MM.1S (cell line): ENCODE results near the gene LIMS3.
"Not testable (repeated sequence)": the region's sequence is repeated elsewhere in the genome, so short reads cannot be mapped to it uniquely, and the experiment has no call there.

ENCODE experiments used
- DNase-seq: peaks from one replicate; pipeline ENCODE4 v3.0.0-alpha.2; 2015
- H2AFZ ChIP-seq: fragments of 300-600 bp; sonication (generic); 2 replicates; pipeline ENCODE4 v1.6.0; 2016; ENCODE audit warnings: antibody characterized with exemption, low read length
- H3F3A ChIP-seq: fragments of 300-600 bp; sonication (generic); 2 replicates; pipeline ENCODE4 v1.6.1; 2016; ENCODE audit warnings: mild to moderate bottlenecking, antibody characterized with exemption, low read length, moderate library complexity, mixed read lengths; ENCODE audit not compliant: insufficient read depth
- H3K27ac ChIP-seq: fragments of 300-600 bp; sonication (generic); 2 replicates; pipeline ENCODE4 v1.5.1; 2016; ENCODE audit warnings: mild to moderate bottlenecking, low read length
- H3K27me3 ChIP-seq: fragments of 300-600 bp; sonication (generic); replicated peaks from 2 replicates; pipeline ENCODE4 v1.6.0; 2016; ENCODE audit warnings: low read length; ENCODE audit not compliant: insufficient read depth
- H3K36me3 ChIP-seq: fragments of 300-600 bp; sonication (generic); replicated peaks from 2 replicates; pipeline ENCODE4 v1.6.1; 2016; ENCODE audit warnings: mild to moderate bottlenecking, low read length, mixed read lengths; ENCODE audit not compliant: insufficient read depth
- H3K4me1 ChIP-seq: fragments of 300-600 bp; sonication (generic); 2 replicates; pipeline ENCODE4 v1.6.1; 2016; ENCODE audit warnings: low read length, mixed read lengths
- H3K4me2 ChIP-seq: fragments of 300-600 bp; sonication (generic); 2 replicates; pipeline ENCODE4 v1.6.0; 2016; ENCODE audit warnings: low read depth, low read length
- H3K4me3 ChIP-seq: fragments of 300-600 bp; sonication (generic); 2 replicates; pipeline ENCODE4 v1.5.1; 2016; ENCODE audit warnings: low read length, mixed read lengths
- H3K79me2 ChIP-seq: fragments of 300-600 bp; sonication (generic); 2 replicates; pipeline ENCODE4 v1.6.1; 2016; ENCODE audit warnings: mixed run types, low read length, mixed read lengths
- H3K9ac ChIP-seq: fragments of 300-600 bp; sonication (generic); 2 replicates; pipeline ENCODE4 v1.6.1; 2016; ENCODE audit warnings: low read length, mixed read lengths
- H3K9me2 ChIP-seq: fragments of 300-600 bp; sonication (generic); replicated peaks from 2 replicates; pipeline ENCODE4 v1.6.1; 2016; ENCODE audit warnings: mild to moderate bottlenecking, low read length, mixed read lengths; ENCODE audit not compliant: insufficient read depth
- H3K9me3 ChIP-seq: fragments of 300-600 bp; sonication (generic); replicated peaks from 2 replicates; pipeline ENCODE4 v1.6.1; 2016; ENCODE audit warnings: mild to moderate bottlenecking, low read length, mixed read lengths; ENCODE audit not compliant: insufficient read depth
- H4K20me1 ChIP-seq: fragments of 300-600 bp; sonication (generic); 2 replicates; pipeline ENCODE4 v1.6.1; 2016; ENCODE audit warnings: mild to moderate bottlenecking, low read length, moderate library complexity, mixed read lengths; ENCODE audit not compliant: insufficient read depth

Gene LIMS3

DNA sequence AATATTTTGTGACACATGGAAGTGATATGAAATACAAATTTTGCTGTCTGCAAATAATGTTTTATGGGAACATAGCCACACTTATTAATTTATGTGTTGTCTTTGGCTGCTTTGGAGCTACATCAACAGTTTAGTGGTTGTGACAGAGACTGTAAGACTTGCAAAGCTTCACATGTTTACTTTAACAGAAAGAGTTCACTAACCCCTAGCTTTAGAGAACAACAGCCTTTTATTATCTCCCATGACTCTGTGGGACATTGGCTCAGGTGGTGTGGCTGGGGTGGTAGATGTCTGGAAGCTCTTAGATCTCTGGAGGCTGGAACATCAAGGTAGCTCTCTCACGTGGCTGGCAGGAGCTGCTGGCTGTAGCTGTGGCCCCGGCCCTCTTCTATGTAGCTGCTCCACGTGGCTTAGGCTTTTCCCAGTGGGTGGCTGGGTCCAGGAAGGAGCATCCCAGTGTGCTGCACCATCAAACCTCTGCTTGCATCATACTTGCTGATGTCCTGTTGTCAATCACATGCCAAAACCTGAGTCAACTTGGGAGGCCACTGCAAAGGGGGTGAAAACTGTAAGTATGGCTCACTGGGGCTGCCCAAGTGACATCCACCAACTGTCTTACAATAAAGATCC lies 67.7 kb downstream of the LIMS3 start:
- not testable (repeated sequence) for H3K9me2 ChIP-seq, H3F3A ChIP-seq, H3K9me3 ChIP-seq, H3K4me3 ChIP-seq, H4K20me1 ChIP-seq, H3K36me3 ChIP-seq, H3K4me1 ChIP-seq, H3K4me2 ChIP-seq, DNase-seq, H2AFZ ChIP-seq, H3K27ac ChIP-seq, H3K79me2 ChIP-seq, H3K27me3 ChIP-seq, H3K9ac ChIP-seq

DNA sequence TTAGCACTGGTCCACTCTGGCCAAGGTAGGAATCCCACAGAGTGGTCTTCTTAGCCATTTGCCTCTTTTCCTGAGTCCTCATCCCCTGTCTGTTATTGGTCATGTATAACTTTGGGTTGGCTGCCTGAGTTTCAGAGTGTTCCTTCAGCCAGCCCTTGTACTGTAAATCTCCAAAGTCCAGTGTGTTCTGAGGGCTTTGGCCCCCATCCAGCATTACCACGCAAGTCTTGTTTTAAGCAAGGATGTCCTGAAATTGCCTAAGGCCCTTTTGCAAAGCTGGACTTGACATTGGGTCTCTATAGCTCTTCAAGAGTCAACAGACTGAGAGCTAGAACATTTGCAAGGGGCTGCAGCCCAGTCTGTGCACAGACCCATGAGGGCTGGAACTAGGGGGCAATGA lies 68.4 kb downstream of the LIMS3 start:
- H3K9me2 ChIP-seq, H3K9me3 ChIP-seq, H4K20me1 ChIP-seq, H3K9ac ChIP-seq, H3K36me3 ChIP-seq, H2AFZ ChIP-seq, DNase-seq, H3K4me3 ChIP-seq, H3K79me2 ChIP-seq, H3F3A ChIP-seq, H3K27me3 ChIP-seq, H3K27ac ChIP-seq, H3K4me2 ChIP-seq, H3K4me1 ChIP-seq: not testable (repeated sequence)

DNA sequence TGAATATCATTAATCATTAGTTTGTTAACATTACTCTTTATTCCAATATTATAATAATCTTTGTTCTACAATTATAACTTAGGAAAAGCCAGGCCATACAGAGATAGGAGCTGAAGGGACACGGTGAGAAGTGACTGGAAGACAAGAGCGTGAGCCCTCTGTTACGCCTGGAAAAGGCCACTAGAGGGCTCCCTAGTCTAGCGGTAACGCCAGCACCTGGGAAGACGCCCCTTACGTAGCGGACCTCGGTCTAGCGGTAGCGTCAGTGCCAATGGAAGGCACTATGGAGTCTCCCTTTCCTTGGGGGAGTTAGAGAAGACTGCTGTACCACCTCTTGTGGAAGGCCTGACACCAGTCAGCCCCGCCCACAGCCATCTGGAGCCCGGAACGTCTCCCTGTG lies 71.4 kb downstream of the LIMS3 start:
- H4K20me1 ChIP-seq, H3K27ac ChIP-seq, DNase-seq, H3K79me2 ChIP-seq, H3F3A ChIP-seq, H3K9me3 ChIP-seq, H3K9ac ChIP-seq, H2AFZ ChIP-seq, H3K4me3 ChIP-seq, H3K9me2 ChIP-seq, H3K27me3 ChIP-seq, H3K4me1 ChIP-seq, H3K4me2 ChIP-seq, H3K36me3 ChIP-seq: not testable (repeated sequence)

GRCh38 chr2:109971710-109972109 lies 73.2 kb downstream of the LIMS3 start:
- not testable (repeated sequence) for H3K4me2 ChIP-seq, H3K36me3 ChIP-seq, H3K9me2 ChIP-seq, H3K27ac ChIP-seq, H3K9ac ChIP-seq, H3K79me2 ChIP-seq, H2AFZ ChIP-seq, H3K4me3 ChIP-seq, H3K4me1 ChIP-seq, DNase-seq, H4K20me1 ChIP-seq, H3F3A ChIP-seq, H3K9me3 ChIP-seq, H3K27me3 ChIP-seq
